Measurements from ENCODE around the gene SHF. TPM values are rescaled to one million over a fixed set of nuclear protein-coding genes. Genes with fewer than 3 reads are reported as not detected.

Gene SHF
- total and polyA plus RNA-seq, 8 donors, result 5.5 to 44.9 (median 37.3) TPM

DNA sequence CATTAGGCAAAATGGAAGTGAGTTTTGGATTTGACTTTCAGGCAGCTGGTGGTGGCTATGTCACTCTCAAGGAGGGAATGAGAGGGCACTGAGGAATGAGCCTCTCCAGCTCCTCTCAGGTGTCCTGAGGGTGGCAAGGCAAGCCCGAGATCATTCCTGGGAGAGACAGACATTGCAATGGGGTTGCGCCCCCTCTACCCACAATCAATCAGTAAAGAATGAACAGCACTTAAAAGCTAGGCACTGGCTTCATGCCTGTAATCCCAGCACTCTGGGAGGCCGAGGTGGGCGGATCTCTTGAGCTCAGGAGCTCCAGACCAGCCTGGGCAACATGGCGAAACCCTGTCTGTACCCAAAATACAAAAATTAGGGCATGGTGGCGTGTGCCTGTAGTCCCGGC is 14.1 kb upstream of the SHF start:
- Histone ChIP-seq H3K4me1 (peaks cover 0 to 27% of the 10 kb centered on the region in 2 donors), H3K27ac (no peak overlapping the region), H3K4me3 (no peak overlapping the region), H3K9me3 (no peaks in the 10 kb centered on the region), H3K36me3 (no peaks in the 10 kb centered on the region), H3K27me3 (no peaks in the 10 kb centered on the region)
- ATAC-seq (no peak), DNase-seq (no peak)
- intact Hi-C loops (cut with DNase I), result no loop called here
- TF ChIP-seq, protein P1, sequence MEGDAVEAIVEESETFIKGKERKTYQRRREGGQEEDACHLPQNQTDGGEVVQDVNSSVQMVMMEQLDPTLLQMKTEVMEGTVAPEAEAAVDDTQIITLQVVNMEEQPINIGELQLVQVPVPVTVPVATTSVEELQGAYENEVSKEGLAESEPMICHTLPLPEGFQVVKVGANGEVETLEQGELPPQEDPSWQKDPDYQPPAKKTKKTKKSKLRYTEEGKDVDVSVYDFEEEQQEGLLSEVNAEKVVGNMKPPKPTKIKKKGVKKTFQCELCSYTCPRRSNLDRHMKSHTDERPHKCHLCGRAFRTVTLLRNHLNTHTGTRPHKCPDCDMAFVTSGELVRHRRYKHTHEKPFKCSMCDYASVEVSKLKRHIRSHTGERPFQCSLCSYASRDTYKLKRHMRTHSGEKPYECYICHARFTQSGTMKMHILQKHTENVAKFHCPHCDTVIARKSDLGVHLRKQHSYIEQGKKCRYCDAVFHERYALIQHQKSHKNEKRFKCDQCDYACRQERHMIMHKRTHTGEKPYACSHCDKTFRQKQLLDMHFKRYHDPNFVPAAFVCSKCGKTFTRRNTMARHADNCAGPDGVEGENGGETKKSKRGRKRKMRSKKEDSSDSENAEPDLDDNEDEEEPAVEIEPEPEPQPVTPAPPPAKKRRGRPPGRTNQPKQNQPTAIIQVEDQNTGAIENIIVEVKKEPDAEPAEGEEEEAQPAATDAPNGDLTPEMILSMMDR (IDR thresholded peaks at IDR 0.05), result no peak

DNA sequence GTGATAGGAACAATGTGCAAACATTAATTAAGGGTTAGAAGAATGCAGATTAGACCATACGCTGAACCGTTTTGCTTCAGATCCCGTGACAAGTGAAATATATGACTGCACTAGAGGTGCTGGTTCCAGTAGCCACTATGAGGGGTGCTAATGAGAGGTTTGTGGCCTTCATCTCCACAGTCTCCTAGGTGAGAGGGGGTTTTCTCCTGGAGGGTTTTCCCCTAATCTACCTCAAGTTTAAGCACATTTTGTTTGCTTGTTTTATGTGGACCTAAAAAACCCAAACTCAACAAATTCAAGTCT is 13.7 kb upstream of the SHF start:
- Histone ChIP-seq H3K4me1 (peaks cover 0 to 27% of the 10 kb centered on the region in 2 donors), H3K4me3 (peak overlapping the region in 1 of 2 donors; percentile 74), H3K27ac (peak overlapping the region in 1 of 2 donors; percentile 93), H3K9me3 (no peaks in the 10 kb centered on the region), H3K27me3 (no peaks in the 10 kb centered on the region), H3K36me3 (no peaks in the 10 kb centered on the region)
- DNase-seq (no peak), ATAC-seq (no peak)
- intact Hi-C loops (cut with DNase I), result no loop called here
- TF ChIP-seq, protein P1 (IDR thresholded peaks at IDR 0.05), result no peak

DNA sequence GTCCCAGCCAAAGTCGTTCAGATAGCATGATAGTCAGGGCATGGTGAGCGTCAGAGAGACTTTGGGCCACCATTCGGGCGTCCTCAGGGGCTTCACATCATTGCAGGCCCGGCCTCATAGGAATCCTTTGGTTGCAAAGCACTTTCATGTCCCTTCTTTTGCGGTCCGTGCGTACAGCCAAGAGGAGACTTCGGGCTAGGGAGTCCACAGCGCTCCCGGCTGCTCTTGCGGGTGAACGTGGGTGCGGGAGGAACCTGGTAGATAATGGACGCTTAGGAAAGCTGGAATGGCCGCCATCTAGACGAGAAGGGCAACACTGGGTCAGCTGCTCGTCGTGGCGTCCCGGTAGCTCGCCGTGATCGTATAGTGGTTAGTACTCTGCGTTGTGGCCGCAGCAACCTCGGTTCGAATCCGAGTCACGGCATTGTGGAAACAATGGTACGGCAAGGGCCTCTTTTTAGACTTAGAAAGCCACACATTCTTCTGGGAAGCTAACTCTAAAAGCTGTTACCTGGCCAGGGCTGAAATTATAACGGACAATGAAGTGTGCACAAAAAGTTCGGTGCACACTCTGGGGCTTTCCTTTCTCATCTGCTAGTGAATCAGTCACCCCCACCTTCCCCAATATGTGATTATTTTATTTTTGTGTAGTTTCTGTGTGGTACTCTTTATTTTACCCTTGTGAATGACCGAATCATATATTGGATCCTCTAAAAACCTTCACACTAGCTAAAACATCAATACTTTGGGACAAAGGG is 13.2 kb upstream of the SHF start:
- ATAC-seq (peak; percentile 51), DNase-seq (peak; percentile 85 to 89 (median 87))
- Histone ChIP-seq H3K4me1 (peaks cover 0 to 27% of the 10 kb centered on the region in 2 donors), H3K4me3 (peak overlapping the region; percentile 74 to 75), H3K9me3 (no peaks in the 10 kb centered on the region), H3K36me3 (no peaks in the 10 kb centered on the region), H3K27me3 (no peaks in the 10 kb centered on the region), H3K27ac (peak overlapping the region; percentile 93 to 99)
- TF ChIP-seq, protein P1 (IDR thresholded peaks at IDR 0.05), result no peak
- intact Hi-C loops (cut with DNase I), result no loop called here

DNA sequence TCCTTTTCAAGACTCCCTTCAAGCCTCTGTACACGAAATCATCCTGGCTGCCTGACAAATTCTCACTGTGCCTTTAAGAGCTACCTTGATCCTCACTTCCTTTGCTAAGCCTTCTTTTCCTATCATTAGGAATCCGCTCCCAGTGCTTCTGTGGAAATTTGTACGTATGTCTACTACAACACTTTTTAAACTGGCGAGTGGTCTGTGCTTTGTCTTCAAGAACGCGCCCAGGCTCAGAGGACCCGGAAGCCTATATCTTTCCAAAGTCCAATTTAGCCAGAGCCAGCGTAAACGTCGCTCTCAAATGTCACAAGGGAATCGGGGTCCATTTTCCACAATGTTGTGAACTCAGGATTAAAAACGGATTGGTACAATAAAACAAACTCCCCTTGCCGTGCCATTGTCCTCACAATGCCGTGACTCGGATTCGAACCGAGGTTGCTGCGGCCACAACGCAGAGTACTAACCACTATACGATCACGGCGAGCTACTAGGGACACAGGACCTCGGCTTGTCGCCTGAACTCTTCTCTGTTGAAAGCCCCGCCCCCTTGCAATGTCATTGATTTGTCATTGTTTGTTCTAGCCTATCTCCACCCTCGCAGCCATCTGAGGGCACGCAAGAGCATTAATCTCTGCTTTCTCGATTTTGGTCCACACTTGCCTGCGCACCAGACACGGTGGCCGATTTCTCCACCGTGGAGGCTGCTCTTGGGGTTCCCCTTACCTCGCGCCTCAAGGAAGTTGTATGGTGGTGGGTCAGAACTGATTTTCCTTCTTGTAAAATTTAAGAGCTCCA is 12.4 kb upstream of the SHF start:
- H3K4me1 ChIP-seq, result peaks cover 0 to 27% of the 10 kb centered on the region in 2 donors
- no peaks in the 10 kb centered on the region for H3K9me3 ChIP-seq
- H3K36me3 ChIP-seq, result no peaks in the 10 kb centered on the region
- ATAC-seq, result peak; percentile 80
- peak overlapping the region; percentile 93 to 99 for H3K27ac ChIP-seq
- H3K27me3 ChIP-seq, result no peaks in the 10 kb centered on the region
- intact Hi-C loops (cut with DNase I), result no loop called here
- TF ChIP-seq, protein P1 (IDR thresholded peaks at IDR 0.05), result no peak
- H3K4me3 ChIP-seq, result peak overlapping the region; percentile 74 to 75
- peak; percentile 88 to 97 (median 94) for DNase-seq

DNA sequence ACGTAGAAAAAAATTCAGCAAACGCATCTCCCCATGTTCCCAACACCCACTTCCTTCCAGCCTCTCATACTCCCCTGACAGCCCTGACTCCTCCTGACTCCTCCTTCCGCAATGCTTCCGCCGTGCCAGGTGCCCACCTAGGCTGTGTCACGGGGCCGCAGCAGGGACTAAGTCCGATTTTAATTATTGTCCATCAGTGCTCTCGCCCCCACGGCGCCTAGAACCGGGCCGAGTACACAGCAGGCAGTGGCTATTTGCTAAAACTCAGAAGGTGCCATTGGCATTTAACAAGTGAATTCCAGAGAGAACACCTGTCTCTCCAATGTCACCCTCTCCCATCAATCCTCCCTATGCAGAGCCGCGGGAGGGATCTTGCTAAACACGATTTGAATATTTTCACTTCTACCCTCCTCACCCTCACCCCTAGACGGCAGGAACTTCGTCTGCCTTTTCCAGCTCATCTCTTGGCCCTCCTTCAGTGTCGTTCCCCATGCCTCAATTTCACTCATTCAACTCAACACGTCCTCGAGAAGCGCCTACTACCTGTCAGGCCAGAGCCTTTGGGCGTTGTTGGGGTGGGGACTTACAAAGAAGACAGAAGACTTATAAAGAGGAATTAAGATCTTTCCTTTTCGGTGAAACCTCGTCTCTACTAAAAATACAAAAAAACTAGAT is 11.5 kb upstream of the SHF start:
- no peaks in the 10 kb centered on the region for H3K27me3 ChIP-seq
- peaks cover 0 to 27% of the 10 kb centered on the region in 2 donors for H3K4me1 ChIP-seq
- no peaks in the 10 kb centered on the region for H3K36me3 ChIP-seq
- peak overlapping the region; percentile 93 to 99 for H3K27ac ChIP-seq
- TF ChIP-seq, protein P1 (IDR thresholded peaks at IDR 0.05), result no peak
- no peaks in the 10 kb centered on the region for H3K9me3 ChIP-seq
- peak overlapping the region; percentile 74 to 75 for H3K4me3 ChIP-seq
- DNase-seq (peak in 1 of 4 donors; percentile 40), ATAC-seq (peak; percentile 1)
- intact Hi-C loops (cut with DNase I), result no loop called here

All from left lung (tissue), 10 donors.